GM10248 (cell line): ENCODE data around the gene CDKN2A.
"Not testable (repeated sequence)": the region's sequence is repeated elsewhere in the genome, so short reads cannot be mapped to it uniquely, and the experiment has no call there.

Source experiments
- CTCF ChIA-PET: fragments of 300-600 bp; sonication (Branson Sonifier 250); formaldehyde crosslinking; extraction: SDS; loops from one replicate; lab custom pipeline; 2021; ENCODE audit warnings: antibody characterized with exemption; lab: Yijun Ruan, JAX
- POLR2A ChIA-PET: fragments of 350-650 bp; sonication (Branson Sonifier 250); formaldehyde crosslinking; extraction: SDS; loops from one replicate; lab custom pipeline; 2020; ENCODE audit warnings: antibody characterized with exemption; lab: Yijun Ruan, JAX
- DNase-seq: peaks from one replicate; pipeline ENCODE4 v3.0.0; 2012; ENCODE audit errors: extremely low spot score
- CTCF ChIP-seq: IDR thresholded peaks from 2 replicates; pipeline ENCODE4 v1.5.1; 2012; ENCODE audit warnings: mild to moderate bottlenecking, low read depth; ENCODE audit errors: extremely low read depth, missing control alignments, control extremely low read depth

The CDKN2A gene

GRCh38 chr9:21966140-21966851 lies 27.9 kb downstream of the CDKN2A start:
- POLR2A ChIA-PET, result no interaction called here
- CTCF ChIA-PET, result interaction anchor here (1.0 to 1.2 kb wide), 3 partner anchors 11 to 131 kb away, joined by 3 to 4 read pairs (median 4); partner anchors contain the start of gene CDKN2B
- DNase-seq, result no peak
- no peak for TF ChIP-seq CTCF

- CTCF ChIA-PET, result interaction anchor here (1.0 to 1.2 kb wide), 3 partner anchors 12 to 130 kb away, joined by 3 to 4 read pairs (median 4); partner anchors contain the start of gene CDKN2B
- peak; percentile 52 for TF ChIP-seq CTCF
- POLR2A ChIA-PET, result no interaction called here
- DNase-seq, result peak; percentile 77
Measured at GRCh38 chr9:21965401-21965951, 28.7 kb downstream of the CDKN2A start.

- ChIA-PET CTCF (interaction anchor here (1.0 to 1.6 kb wide), 3 partner anchors 10 to 32 kb away, joined by 3 read pairs; no protein-coding TSS in a partner anchor), POLR2A (no interaction called here)
- no peak for TF ChIP-seq CTCF
- DNase-seq, result peak; percentile 52
Measured at GRCh38 chr9:21964925-21965385, 29.2 kb downstream of the CDKN2A start.

GRCh38 chr9:21961569-21961968 lies 32.6 kb downstream of the CDKN2A start:
- ChIA-PET CTCF (interaction anchor here (0.6 to 2.3 kb wide), 3 partner anchors 47 to 148 kb away, joined by 3 to 7 read pairs (median 5); partner anchors contain the start of gene CDKN2B), POLR2A (no interaction called here)
- no peak for TF ChIP-seq CTCF
- DNase-seq, result no peak

- DNase-seq, POLR2A ChIA-PET: not testable (repeated sequence)
- CTCF ChIA-PET, result interaction anchor here (1.4 to 2.3 kb wide), 2 partner anchors 30 to 49 kb away, joined by 3 to 7 read pairs; partner anchors contain the start of gene CDKN2B
Measured at GRCh38 chr9:21959268-21959667, 34.9 kb downstream of the CDKN2A start.

GRCh38 chr9:21958833-21959232 lies 35.4 kb downstream of the CDKN2A start:
- TF ChIP-seq CTCF, result no peak
- DNase-seq, result no peak
- ChIA-PET CTCF (no interaction called here), POLR2A (no interaction called here)

GRCh38 chr9:21945606-21946005 lies 48.6 kb downstream of the CDKN2A start:
- DNase-seq, result no peak
- CTCF ChIA-PET, result interaction anchor here (0.6 kb wide), 1 partner anchor 132 kb away, joined by 3 read pairs; no protein-coding TSS in a partner anchor
- POLR2A ChIA-PET, result no interaction called here
- no peak for TF ChIP-seq CTCF
